IPS-18c (cell line): ENCODE measurements around the gene NIBAN1.

Experiments used
- H3K4me3 ChIP-seq: 2 replicates; pipeline ENCODE4 v1.7.0; 2013; ENCODE audit warnings: low read depth, mild to moderate bottlenecking, low read length, moderate library complexity; ENCODE audit not compliant: insufficient read depth
- H3K9me3 ChIP-seq: one replicate; pipeline ENCODE4 v1.6.1; 2013; ENCODE audit warnings: mild to moderate bottlenecking, low read length, moderate library complexity; ENCODE audit not compliant: control insufficient read depth, insufficient read depth

The NIBAN1 gene

DNA sequence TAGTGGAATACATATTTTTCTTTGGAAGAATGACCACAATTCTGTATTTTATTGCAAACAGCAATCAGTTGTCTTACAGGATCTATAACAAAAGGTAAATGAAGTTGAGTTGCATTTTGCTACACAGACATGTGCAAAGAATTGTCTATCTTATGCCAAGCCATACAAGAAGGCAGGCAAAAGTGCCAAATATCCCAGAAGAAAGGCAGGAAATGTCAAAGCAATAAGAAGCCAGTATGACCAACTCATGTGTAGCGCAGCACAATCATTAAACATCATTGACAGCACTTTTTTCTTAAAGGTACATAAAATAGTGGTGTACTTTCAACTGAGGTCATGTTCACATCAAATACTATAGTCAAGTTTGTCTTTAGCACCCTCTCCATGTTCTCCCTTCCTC is 42.7 kb downstream of the NIBAN1 start:
- no peaks in the 10 kb centered on the region for H3K9me3 ChIP-seq

DNA sequence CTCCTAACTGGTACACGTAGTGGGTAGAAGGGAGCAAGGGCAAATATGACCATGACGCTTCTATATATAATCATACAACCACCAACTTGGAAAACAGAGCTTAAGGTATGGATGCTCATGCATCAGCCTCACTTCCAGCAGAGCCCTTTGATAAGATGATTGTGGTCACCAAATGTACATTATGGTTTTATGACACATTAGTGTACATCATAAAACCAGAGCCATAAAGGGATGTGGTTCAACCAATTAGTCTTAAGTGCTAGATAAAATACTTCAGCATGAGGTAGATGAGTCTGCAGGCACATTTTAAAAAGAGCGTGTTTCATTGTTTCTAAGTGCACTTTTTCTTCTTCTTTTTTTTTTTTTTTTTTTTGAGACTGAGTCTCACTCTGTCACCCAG is 43.7 kb downstream of the NIBAN1 start:
- no peak overlapping the region for H3K4me3 ChIP-seq

More for the DNA sequence above, 42.7 kb downstream of the NIBAN1 start:
- H3K4me3 ChIP-seq, result no peak overlapping the region

DNA sequence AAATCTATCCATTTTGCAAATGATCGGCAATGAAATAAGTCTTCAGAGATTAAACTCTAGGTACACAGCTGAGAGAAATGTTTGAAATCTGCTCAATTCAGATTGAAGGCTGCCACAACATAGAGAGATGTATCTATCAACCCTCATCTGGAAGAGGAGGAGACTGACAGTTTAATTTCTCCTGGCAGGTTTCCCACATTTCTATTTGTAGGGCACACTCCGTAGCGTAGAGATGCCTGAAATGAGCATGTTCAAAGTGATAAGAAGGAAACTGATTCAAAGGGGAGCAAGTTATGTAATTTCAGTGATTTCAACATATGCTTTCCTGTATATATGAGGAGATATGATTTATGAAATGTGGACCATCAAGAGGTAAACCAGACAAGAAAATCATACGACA is 44.1 kb downstream of the NIBAN1 start:
- no peaks in the 10 kb centered on the region for H3K9me3 ChIP-seq
- no peak overlapping the region; the same call in 1 of the 2 replicates for H3K4me3 ChIP-seq

More for the DNA sequence above, 43.7 kb downstream of the NIBAN1 start:
- H3K9me3 ChIP-seq, result no peaks in the 10 kb centered on the region

DNA sequence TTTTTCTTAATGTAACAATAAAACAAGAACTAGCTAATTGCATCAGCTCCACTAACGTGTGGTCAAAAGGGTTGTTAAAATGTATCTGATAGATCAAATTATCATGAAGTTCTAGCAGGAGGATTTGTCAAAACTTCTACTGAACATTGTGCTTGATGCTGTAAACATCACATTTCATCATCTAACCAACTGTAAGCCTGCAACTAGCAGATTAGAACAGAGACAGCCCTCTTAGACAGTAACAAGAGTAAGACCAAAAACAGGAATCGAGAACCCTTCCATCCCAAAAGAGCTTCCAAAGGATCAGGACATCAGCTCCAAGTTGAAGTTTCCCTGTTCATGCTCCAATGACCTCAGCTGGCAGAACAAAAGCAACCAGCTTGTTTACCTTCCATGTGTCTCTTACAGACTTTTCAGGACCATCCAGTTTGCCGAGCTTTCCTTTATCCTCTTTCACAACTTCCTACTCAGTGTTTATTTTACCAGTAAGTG is 44.6 kb downstream of the NIBAN1 start:
- no peak overlapping the region for H3K4me3 ChIP-seq
- H3K9me3 ChIP-seq, result no peaks in the 10 kb centered on the region

DNA sequence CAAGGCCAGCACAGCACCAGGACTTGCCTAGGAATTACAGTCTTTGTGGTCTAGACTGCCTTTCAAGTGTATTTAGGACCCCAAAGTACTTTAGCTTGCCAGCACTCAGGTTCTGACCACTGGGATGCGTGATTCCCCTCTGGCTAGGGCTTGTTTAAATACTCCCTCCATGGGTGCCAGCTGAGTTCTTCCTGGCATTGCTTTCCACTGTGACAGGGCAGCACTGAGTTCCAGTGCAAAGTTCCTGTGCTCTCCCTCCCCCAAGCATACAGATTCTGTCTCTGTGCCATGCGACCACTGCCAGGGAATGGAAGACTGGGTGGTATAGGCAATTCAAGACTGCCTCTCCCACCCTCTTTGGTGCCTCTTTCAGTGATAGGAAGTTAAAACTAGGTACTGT is 45.9 kb downstream of the NIBAN1 start:
- Histone ChIP-seq H3K4me3 (no peak overlapping the region), H3K9me3 (no peaks in the 10 kb centered on the region)
